GM19238 (cell line): ENCODE results near the gene PTPN23.
A peak's percentile ranks its signal among the peaks of the same experiment; 100 is the strongest.

Experiments used
- DNase-seq: peaks from one replicate; pipeline ENCODE4 v3.0.0; 2011; ENCODE audit warnings: low spot score; ENCODE audit not compliant: insufficient read length

The PTPN23 gene

DNA sequence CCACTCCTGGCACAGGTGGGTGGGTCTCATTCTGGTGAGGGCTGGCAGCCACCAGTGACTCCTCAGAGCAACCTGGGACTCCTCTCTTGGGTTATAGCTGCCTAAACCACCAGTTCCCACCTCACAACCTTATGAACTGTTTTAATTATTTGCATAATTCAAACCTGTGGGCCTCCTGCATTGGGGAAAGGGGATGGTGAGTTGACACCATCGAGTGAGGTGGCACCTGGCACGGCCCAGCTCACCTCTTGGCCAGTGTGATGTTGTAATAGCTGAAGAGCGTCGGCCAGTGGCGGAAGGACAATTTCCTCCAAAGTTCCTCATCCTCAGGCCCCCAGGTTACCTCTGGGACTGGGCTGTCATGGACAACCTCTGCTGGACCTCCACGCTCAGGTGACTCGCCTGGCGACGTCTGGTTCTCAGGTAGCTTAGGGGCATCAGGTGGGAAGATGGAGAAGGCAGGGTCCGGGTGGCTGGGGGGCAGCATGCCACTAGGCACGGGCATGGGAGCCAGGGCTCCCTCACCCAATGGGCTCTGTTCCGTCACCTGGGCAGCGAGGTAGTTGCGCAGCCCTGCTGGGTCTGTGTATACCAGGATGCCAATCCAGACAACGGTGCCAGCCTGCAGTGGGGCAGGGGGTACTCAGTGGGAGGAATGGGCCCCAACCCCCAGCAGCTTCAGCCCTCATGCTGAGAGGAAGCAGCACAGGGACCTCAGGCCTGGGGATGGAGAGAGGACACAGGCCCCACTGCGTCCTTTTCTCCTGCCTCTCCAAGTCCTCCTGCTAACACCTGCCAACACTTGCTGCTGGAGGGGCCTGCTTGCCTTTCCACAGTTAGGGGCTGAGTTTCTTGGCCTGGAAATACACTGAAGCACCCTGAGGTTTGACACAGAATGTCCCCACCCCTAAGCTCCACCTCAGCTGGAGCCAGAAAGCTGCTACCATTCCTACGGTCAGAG is 38.5 kb downstream of the PTPN23 start:
- no peak for DNase-seq

GRCh38 chr3:47420044-47420430 is 39.2 kb downstream of the PTPN23 start:
- DNase-seq = no peak

DNA sequence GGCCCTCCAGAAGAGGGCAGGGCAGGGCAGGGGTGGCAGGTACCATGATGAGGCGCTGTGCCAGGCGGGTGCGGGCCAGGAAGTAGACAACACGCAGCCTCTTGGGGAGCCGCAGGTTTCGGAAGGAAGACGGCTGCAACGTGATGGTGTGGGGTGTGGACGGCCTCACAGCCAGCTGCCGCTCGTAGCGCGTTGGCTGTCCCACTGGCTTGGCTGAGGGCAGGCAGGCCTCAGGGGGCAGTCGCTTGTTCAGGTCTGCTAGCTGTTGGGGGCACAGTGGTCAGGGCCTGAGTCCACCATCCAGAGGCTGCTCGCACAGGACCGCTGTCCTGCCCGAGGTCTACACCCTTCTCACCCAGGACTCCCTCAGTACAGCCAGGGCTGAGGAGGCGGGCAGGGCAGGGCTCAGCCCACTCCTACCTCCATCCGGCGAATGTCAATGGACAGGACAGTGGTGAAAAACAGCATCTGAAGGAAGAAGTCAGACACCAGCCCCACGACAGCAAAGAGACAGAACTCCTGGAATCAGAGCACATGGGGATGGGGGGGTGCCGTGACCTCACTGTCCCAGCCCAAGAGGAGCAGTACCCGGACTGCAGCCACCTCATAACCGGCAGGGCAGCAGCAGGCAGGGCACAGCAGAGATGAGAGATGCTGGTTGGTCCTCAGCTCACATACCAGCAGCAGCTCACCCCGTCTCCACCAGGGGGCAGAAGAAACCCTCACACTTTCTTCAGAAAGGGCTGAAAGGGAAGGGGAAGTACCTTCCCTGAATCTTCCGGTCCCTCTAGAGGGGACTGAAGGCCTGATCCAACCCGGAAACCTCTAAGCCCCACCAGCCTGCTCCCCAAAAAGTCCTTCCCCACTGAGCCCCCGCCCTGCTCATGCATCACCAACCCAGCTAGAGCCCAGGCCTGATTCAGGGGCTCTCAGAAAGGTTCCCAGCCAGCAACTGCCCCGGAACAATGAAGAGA is 40.0 kb downstream of the PTPN23 start:
- peak; percentile 96 for DNase-seq

DNA sequence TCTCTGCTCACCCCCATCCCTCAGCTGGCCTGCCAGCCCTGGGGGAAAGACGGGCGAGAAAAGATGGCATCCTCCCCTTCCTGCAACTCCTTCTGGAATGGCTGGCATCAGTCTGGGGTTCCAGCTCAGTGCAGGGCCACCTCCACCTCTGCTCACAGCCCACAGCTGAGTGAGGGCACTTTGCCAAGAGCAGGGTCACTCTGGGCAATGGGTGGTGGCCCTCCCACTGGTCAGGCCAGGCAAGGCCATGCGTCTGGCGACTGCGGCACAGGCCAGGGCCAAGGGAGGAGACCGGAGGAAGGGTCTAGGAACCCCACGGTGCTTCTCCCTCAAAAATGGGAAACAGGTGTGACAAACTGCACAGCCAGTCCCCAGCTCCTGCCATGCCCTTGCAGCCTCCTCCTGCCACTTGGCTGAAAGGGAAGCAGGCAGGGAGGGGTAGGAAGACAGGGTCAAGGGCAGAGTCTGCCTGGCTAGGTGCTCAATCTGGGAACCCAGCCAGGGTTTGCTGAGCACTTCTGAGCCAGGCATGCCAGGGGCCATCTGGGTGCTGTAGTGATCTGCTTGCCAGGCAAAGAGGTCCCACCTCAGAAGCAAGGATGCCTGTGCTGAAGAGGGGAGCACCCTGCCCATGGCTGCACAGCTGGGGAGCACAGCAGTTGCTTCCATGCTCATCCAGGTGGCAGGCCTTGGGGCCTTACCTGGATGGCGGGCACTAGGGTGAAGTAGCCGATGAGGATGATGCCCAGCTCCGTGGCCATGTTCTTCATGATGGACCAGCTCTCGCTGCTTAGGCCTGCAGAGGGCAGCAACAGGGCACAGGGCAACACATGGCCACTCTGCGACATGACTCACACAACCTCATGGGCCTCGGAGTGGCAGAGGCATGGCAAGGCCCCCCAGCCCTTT is 41.2 kb downstream of the PTPN23 start:
- DNase-seq = no peak

DNA sequence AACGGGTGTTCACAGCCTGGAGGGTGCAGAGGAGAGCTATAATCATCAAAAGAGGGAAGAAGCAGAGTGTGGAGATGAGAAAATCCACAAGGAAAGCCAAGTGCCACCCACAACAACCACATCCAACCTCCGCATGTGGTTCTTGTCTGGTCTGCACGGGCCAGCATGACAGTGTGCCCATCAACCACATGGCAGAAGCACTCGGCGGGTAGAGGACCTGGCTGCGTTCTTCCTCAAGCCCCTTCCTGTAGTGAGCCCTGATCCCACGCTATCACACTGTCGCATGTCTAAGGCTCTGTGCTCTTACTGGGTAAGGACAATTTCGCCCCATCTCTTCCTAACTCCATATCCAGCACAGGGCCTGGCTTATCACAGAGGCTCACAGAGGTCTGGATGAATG is 41.9 kb downstream of the PTPN23 start:
- DNase-seq = no peak

- DNase-seq = no peak
Measured at GRCh38 chr3:47423548-47424145, 42.8 kb downstream of the PTPN23 start.

DNA sequence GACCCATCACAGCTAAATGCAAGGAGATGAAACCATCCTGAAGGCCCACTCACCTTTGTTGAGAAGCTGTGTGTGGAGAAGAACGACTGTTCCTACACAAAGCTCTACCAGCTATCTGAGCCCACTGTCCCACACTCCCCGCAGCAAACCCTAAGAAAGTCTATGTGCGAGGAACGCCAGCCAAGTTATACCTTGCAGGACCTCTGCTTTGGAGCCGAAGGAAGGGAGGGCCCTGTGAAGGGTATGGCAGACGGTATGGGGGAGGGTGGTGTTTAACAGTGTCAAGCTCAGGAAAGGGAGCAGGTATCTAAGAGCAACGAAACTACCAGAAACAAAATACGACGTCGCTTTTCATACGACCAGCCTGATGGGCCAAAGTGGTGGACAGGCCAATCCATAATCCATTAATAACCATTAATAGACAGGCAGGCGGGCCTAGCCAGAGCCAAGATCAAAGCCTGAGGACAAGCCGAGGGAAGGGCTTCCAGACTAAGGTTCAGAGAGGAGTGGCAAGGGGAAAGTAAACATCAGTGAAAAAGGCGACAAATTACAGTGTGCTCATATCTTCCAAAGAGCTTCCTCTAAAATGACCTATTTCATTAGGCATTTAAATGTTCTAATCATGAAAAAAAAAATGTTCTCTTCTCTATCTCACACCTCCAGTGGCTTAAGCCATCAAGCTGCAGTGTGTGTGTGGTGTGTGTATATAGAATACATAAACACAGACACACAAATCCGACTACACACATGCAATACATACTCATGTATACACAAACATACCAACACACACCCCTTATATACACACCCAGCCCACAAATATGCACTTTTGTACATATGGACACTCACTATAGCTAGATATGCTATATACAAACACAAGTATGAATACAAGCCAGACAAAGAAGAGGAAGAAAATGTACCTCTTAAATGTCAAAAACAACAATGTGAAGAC is 43.9 kb downstream of the PTPN23 start:
- DNase-seq = no peak

DNA sequence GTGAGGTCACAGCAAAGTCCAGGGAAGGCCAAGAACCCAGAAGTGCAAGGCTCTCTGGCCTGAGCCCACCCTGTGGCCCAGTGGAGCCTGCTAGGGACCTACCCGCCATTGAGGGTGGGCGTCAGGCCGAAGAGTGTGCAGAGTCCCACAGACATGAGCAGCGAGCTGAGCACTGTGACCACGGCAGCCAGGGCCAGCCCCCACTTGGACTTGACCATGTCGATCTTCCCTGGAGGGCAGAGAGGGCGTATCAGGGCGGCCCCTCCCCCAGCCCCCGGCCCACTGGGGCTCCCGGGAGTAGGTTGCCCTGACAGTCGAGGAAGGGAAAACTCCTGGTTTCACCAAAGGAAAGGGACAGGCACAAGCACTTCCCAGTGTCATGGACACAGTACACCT is 44.6 kb downstream of the PTPN23 start:
- DNase-seq = no peak

DNA sequence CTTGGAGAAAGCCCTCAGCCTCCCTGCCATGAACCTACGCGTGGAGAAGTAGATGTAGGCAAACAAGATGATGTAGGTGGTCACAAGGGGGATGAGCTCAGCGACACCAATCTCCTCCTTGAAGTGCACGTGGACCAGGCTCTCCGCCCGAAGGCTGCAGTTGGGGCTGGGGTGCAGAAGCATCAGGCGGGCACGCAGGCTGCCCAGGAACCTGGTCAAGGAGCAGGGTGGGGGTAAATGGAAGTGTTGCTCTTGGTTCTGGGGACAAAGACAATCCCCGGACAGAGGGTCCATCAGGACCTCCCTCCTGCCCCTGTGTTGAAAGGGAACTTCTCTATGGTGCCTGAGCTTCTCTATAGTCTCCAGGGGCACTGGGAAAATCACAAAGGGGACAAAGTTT is 45.1 kb downstream of the PTPN23 start:
- DNase-seq = no peak

DNA sequence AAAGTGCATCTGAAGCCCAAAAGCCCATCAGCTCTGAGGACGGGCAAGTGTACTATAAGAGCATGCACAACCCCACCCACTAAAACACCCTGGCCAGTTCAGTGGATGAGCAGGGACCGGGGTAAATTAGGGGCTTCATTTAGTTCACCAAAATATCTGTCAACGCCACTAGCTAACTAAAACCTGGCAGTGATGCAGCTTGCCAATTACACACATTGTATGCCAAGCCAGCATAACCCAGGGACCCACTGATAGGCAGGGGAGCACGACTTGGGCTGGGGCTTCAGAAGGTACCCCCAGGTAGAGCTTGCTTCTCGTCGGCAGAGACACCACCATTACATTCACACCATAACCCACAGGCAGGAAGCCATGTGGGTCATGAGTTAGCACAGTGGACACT is 47.0 kb downstream of the PTPN23 start:
- DNase-seq = no peak

GRCh38 chr3:47428662-47429061 is 47.8 kb downstream of the PTPN23 start:
- DNase-seq = no peak

- DNase-seq = no peak
Measured at GRCh38 chr3:47429476-47430270, 48.9 kb downstream of the PTPN23 start.

DNA sequence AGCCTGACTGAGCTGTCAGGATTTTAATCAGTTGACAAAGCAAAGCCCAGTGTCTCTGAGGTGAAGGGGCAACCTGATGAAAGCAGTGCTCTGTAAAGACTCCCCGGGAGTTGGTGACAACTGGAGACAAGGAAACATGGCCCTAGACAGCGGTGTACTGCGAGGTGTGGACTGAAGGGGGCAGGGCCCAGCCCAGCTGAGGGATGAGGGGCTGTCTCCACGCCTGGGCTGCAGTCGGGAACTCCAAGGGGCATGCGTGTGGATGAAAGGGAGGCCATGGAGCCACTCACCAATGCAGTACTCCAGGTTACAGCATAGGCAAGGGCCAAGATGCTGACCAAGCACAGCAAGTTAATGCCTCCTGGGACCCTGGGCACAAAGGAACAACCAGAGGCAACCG is 49.8 kb downstream of the PTPN23 start:
- DNase-seq = no peak

DNA sequence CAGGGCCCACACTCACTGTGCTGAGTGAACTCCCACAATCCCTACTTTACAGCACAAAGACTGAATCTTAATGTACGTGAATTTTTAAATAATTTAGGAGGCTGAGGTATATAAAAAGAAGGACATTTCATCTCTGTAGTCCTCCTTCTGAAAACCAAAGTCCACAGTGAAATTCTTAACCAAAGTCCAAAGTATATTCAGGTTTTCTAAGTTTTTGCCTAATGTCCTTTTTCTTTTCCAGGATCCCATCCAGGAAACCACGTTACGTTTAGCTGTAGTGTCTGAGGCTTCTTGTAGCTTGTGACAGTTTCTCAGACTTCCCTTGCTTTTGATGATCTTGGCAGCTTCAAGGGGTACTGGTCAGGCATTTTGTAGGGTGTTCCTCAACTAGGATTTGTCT is 50.4 kb downstream of the PTPN23 start:
- no peak for DNase-seq

DNA sequence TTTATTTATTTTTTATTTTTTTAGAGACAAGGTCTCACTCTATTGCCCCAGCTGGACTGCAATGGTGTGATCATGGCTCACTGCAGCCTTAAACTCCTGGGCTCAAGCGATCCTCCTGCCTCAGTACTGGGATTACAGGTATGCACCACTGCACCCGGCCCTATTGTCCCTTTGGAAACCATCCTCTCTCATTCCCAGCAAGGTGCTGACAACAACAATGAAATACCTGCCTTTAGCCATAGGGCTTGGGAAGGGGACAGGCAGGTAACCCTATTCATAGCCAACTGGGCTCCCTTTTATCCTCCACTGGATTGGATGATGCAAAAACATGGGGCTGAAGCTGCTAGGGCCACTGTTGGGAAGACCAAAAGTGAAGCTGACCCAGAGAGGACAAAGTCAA is 51.9 kb downstream of the PTPN23 start:
- DNase-seq = no peak

DNA sequence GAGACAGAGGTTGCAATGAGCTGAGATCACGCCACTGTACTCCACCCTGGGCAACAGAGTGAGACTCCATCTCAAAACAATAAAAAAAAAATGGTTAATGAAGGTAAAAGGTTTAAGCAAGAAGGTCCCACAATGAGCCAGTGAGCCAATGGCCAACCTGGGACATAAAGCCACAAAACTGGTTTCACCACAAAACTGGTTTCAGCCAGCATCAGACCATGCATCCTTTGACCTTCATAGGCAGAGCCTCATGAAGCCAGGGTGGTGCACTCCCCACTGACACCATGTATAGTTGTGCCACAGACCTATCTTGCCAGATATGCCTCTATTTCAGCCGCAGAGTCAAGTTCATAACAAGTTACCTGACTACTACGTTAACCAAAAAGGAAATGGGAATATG is 53.0 kb downstream of the PTPN23 start:
- DNase-seq = no peak

DNA sequence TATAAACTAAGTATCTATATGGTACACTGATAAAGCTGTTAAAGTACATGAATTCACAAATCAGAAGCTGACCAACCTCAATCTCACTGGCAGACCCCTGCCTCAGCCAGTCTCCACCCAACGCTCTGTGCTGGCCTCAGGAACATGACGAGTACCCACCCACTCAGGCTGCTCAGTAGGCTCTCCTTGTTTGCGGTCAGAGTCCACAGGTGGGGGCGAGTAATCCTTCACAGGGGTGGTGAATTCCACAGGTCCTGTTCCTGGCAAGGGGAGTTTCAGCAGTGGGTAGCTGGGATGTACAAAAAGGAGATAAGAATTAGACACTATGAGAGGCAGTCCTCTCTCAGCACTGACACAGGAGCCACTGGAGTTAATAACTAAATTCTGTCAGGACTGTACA is 54.0 kb downstream of the PTPN23 start:
- no peak for DNase-seq

- DNase-seq = no peak
Measured at GRCh38 chr3:47436180-47436579, 55.4 kb downstream of the PTPN23 start.

DNA sequence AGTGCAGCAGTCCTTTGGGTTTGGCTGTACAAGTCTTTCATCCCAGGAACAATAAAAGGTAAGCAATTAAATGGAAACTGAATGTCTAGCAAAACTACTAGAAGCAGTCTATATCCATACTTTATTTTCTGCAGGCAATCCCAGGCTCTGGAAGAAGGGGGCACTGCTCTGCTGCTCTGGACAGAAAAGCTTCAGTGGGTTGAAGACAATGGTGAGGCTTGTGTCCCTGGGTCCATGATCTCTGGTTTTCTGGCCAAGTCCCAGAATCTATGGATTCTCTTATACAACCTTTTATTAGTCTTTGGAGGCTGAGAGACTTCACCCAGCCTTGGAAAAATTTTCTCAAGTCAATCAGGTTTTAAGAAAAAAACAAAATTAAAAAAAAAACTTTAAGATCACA is 59.3 kb downstream of the PTPN23 start:
- no peak for DNase-seq
